Activated naive CD4-positive, alpha-beta T cell treated with anti-CD3 and anti-CD28 coated beads for 36 hours (primary cell): ENCODE results near the gene ADSS1. TPM values are rescaled to one million over a fixed set of nuclear protein-coding genes. Genes with fewer than 3 reads are reported as not detected.
"Not testable (repeated sequence)": the region's sequence is repeated elsewhere in the genome, so short reads cannot be mapped to it uniquely, and the experiment has no call there.

Source experiments
- CTCF ChIA-PET: fragments of 350-600 bp; sonication (Branson Sonifier 250); formaldehyde crosslinking; loops from one replicate; lab custom pipeline; 2021; ENCODE audit warnings: antibody characterized with exemption; lab: Charles Lee
- DNase-seq: peaks from one replicate; pipeline ENCODE4 v3.0.0-alpha.2; 2020
- H3K27ac Mint-ChIP-seq: one replicate; pipeline ENCODE4 v1.8.0; 2021; ENCODE audit warnings: mild to moderate bottlenecking, mixed read lengths
- H3K27me3 Mint-ChIP-seq: one replicate; pipeline ENCODE4 v1.8.0; 2021; ENCODE audit warnings: low read depth, mixed read lengths
- H3K36me3 Mint-ChIP-seq: one replicate; pipeline ENCODE4 v1.8.0; 2021; ENCODE audit warnings: low read depth, mixed read lengths
- H3K4me1 Mint-ChIP-seq: one replicate; pipeline ENCODE4 v1.8.0; 2021; ENCODE audit warnings: low read depth, mixed read lengths
- H3K4me3 Mint-ChIP-seq: one replicate; pipeline ENCODE4 v1.8.0; 2021; ENCODE audit warnings: mild to moderate bottlenecking, moderate library complexity, mixed read lengths
- H3K9me3 Mint-ChIP-seq: one replicate; pipeline ENCODE4 v1.8.0; 2021; ENCODE audit warnings: mixed read lengths
- intact Hi-C: fragments of 100-400 bp; cut with micrococcal nuclease; formaldehyde crosslinking; loops from one replicate; pipeline ENCODE4 v1.15.1; 2023
- total RNA-seq, 2 experiments: library from RNA; stranded (reverse); gene quantifications; one replicate each; pipeline ENCODE4 v1.2.3, GENCODE V29; 2021

The ADSS1 gene
- total RNA-seq, 2 experiments from 2014 or later: 5.1 to 5.5 TPM

DNA sequence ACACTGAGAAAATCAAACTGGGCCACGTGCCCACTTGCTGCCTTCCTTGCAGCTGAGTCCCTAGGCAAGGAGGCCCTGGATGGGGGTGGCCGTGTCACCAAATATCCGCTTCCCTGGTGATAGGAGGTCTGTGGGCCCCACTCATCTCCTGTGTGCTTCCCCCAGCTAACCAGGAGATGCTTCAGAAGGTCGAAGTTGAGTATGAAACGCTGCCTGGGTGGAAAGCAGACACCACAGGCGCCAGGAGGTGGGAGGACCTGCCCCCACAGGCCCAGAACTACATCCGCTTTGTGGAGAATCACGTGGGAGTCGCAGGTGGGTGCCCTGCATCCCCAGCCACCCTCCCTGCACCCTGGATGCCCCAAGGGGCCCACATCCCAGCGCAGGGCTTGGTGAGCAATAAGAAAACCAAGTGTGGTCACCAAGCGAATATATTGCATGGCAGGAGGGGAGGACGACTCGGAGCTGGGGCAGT, 22.1 kb downstream of the ADSS1 start:
- intact Hi-C loops: no loop called here
- Mint-ChIP-seq H3K27ac (no peak overlapping the region), H3K4me3 (no peak overlapping the region), H3K9me3 (no peaks in the 10 kb centered on the region), H3K27me3 (no peaks in the 10 kb centered on the region), H3K36me3 (no peaks in the 10 kb centered on the region), H3K4me1 (no peaks in the 10 kb centered on the region)
- no peak for DNase-seq
- CTCF ChIA-PET: no interaction called here

DNA sequence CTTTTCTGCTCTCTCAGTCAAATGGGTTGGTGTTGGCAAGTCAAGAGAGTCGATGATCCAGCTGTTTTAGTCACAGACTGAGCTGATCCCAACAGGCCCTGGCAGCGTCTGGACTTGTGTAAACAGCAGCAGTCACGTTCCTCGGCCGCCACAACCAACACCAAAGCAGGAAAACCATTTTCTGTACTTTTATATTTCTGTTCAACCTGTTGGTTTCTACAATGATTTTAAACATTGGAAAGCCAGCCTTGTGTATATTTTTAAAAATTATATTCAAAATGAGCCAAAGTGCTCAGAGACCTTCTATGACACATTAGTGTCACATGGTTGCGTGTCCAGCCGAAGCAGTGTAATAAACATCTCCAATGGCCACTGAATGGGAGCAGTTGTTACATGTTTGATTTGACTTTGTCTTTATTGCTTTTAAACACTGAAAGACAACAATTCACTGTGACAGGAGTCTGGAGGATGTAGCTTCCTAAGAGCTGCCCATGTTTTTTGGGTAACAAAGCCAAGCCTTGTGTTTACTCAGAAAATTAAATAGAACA, 23.0 kb downstream of the ADSS1 start:
- intact Hi-C loops: no loop called here
- Mint-ChIP-seq H3K27ac (no peak overlapping the region), H3K4me3 (no peak overlapping the region), H3K36me3 (no peaks in the 10 kb centered on the region), H3K27me3 (no peaks in the 10 kb centered on the region), H3K4me1 (no peaks in the 10 kb centered on the region), H3K9me3 (no peaks in the 10 kb centered on the region)
- CTCF ChIA-PET: no interaction called here
- DNase-seq: no peak

DNA sequence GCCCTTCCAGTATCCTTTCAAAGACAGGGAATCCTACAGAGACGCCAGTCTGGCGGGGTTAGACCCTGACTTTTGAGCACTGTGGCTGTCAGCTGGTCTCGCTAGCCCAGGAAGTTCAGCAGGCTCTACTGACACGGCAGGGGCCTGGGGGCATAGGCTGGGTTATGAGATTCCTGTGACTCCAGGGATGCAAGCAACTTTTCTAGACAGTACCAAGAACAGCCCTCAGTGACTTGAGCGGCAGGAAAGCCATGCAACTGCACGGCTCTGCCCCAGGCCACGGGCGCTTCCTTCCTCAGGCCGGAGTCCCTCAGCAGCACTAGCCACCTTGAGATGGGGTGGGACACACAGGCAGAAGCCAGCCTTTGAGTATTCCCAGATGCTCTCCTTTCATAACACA, 23.8 kb downstream of the ADSS1 start:
- Mint-ChIP-seq H3K27me3 (no peaks in the 10 kb centered on the region), H3K4me1 (no peaks in the 10 kb centered on the region), H3K36me3 (no peaks in the 10 kb centered on the region), H3K9me3 (no peaks in the 10 kb centered on the region), H3K4me3 (no peak overlapping the region), H3K27ac (no peak overlapping the region)
- no peak for DNase-seq
- intact Hi-C loops: no loop called here
- CTCF ChIA-PET: no interaction called here

DNA sequence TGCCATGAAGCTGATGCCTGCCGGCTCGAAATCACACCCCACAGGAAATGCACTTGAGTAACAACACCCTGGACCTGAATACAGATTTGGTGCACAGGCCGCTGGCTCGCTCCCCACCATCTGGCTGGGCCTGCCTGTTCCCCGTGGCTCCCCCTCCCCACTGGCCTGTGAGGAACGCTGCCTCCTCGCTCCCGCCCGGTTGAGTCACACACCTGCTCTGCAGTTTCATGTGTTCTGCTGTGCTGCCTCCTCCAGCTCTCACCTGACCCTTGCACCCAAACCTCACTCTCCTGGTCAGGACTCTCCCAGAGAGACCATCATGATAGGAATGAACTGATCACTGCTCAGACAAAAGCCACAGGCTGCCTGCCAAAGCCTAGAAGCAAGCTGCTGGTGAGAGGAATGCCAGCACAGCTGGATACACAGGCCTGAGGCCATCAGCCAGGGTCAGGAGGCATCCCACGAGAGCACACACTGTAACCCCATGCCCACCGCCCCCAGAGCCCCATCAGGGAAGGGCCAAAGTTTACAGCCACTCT, 25.2 kb downstream of the ADSS1 start:
- Mint-ChIP-seq H3K27me3 (no peaks in the 10 kb centered on the region), H3K36me3 (peaks cover 5% of the 10 kb centered on the region), H3K4me1 (peaks cover 6% of the 10 kb centered on the region), H3K4me3 (no peak overlapping the region), H3K9me3 (no peaks in the 10 kb centered on the region), H3K27ac (no peak overlapping the region)
- intact Hi-C loops: no loop called here
- CTCF ChIA-PET: no interaction called here
- DNase-seq: no peak

DNA sequence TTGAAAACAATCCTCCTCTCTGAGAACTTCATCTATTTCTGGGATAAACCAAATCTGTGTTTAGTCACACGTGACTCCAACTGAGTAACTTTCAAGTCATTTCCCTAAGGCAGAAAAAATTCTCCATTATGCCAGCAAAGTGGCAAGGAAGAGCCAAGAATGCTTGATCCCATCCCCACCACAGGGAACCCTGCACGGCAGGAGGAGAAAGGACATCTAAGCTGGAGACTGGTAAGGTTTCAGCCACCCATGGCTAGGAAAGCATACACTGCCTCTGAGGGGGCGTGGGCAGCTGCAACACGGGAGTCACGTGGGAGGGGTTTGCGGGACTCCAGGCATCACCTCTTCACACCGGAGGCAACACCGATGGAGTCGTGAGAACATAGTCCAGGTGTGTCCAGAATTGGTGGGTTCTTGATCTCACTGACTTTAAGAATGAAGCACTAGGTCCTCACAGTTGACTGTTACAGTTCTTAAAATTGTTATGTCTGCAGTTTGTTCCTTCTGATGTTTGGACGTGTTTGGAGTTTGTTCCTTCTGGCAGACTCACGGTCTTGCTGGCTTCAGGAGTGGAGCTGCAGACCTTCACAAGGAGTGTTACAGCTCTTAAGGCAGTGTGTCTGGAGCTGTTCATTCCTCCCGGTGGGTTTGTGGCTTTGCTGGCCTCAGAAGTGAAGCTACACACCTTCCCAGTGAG, 26.2 kb downstream of the ADSS1 start:
- Mint-ChIP-seq H3K4me1 (peaks cover 17% of the 10 kb centered on the region), H3K9me3 (no peaks in the 10 kb centered on the region), H3K4me3 (no peak overlapping the region), H3K27ac (no peak overlapping the region), H3K36me3 (peaks cover 6% of the 10 kb centered on the region), H3K27me3 (no peaks in the 10 kb centered on the region)
- intact Hi-C loops: loop anchor here (5.0 to 10.0 kb wide), 2 partner anchors 315 to 1973 kb away; partner anchors contain the start of genes GPR132 and TRAF3
- CTCF ChIA-PET: interaction anchor here (1.0 to 1.5 kb wide), 2 partner anchors 18 to 84 kb away, joined by 4 read pairs; no protein-coding TSS in a partner anchor
- no peak for DNase-seq

DNA sequence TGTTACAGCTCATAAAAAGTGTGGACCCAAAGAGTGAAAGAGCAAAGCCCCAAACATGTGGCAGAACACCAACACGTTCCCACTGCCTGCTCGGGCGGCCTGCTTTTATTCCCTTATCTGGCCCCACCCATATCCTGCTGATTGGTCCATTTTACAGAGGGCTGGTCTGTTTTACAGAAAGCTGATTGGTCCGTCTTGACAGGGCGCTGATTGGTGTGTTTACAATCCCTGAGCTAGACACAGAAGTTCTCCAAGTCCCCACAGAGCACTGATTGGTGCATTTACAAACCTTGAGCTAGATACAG, 26.7 kb downstream of the ADSS1 start:
- H3K36me3 Mint-ChIP-seq, H3K27me3 Mint-ChIP-seq, H3K9me3 Mint-ChIP-seq: not testable (repeated sequence)
- H3K27ac Mint-ChIP-seq: peak overlapping the region; percentile 38
- peak overlapping the region; percentile 41 for H3K4me3 Mint-ChIP-seq
- H3K4me1 Mint-ChIP-seq: peaks cover 20% of the 10 kb centered on the region
- intact Hi-C loops: loop anchor here (5.0 to 10.0 kb wide), 2 partner anchors 314 to 1973 kb away; partner anchors contain the start of genes GPR132 and TRAF3
- peak; percentile 37 for DNase-seq
- CTCF ChIA-PET: interaction anchor here (0.6 to 1.5 kb wide), 4 partner anchors 18 to 85 kb away, joined by 3 to 5 read pairs (median 4); no protein-coding TSS in a partner anchor

DNA sequence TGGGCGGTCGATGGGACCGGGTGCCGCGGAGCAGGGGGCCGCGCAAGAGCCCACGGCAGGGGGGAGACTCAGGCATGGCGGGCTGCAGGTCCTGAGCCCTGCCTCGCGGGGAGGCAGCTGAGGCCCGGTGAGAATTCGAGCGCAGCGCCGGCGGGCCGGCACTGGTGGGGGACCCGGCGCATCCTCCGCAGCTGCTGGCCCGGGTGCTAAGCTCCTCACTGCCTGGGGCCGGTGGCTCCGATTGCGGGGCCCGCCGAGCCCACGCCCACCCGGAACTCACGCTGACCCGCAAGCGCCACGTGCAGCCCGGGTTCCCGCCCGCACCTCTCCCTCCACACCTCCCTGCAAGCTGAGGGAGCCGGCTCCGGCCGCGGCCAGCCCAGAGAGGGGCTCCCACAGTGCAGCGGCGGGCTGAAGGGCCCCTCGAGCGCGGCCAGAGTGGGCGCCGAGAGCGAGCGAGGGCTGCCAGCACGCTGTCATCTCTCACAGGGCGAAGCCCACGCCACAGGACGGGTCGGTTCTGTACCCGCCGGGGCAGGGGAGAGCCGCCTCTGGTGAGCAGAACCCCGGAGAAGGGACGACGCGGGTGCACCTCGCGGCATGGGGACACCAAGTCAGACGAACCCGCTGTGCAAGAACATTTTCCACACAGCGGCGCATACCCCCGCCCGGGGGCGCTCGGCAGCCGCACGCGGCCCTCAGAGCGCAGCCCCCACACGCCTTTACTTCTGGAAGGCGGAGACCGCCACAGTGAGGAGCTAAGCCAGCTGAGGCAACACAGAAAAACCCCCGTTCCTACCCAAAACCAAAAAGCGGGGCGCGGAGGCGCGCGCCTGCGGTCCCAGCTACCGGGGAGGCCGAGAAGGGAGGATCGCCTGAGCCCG, 27.8 kb downstream of the ADSS1 start:
- CTCF ChIA-PET: interaction anchor here (0.6 to 3.6 kb wide), 13 partner anchors 15 to 105 kb away, joined by 3 to 20 read pairs (median 4); no protein-coding TSS in a partner anchor
- H3K27ac Mint-ChIP-seq: peak overlapping the region; percentile 88

DNA sequence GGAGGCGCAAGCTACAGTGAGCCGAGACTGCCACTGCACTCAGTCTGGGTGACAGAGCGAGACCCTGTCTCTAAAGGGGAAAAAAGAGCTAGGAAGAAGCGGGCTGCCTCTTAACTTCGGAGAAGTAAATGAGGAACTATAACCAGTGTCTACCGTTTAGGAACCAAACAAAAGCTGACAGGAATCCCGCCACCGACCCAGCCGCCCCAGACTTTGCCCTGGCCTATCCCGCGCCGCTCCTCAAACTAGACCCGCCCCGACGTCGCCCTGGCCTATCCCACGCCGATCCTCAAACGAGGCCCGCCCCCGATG, 28.4 kb downstream of the ADSS1 start:
- Mint-ChIP-seq H3K27me3 (no peaks in the 10 kb centered on the region), H3K36me3 (peaks cover 9% of the 10 kb centered on the region), H3K4me1 (peaks cover 30% of the 10 kb centered on the region), H3K27ac (peak overlapping the region; percentile 88), H3K4me3 (peak overlapping the region; percentile 91), H3K9me3 (no peaks in the 10 kb centered on the region)
- CTCF ChIA-PET: interaction anchor here (0.6 to 3.6 kb wide), 8 partner anchors 8 to 106 kb away, joined by 3 to 20 read pairs (median 4); no protein-coding TSS in a partner anchor
- intact Hi-C loops: loop anchor here (1.0 to 10.0 kb wide), 9 partner anchors 16 to 1975 kb away; partner anchors contain the start of genes ADSS1, CDCA4, GPR132 and TEDC1
- DNase-seq: no peak

More for the DNA sequence above, 27.8 kb downstream of the ADSS1 start:
- Mint-ChIP-seq H3K4me3 (peak overlapping the region; percentile 91), H3K27me3 (no peaks in the 10 kb centered on the region), H3K4me1 (peaks cover 29% of the 10 kb centered on the region), H3K9me3 (no peaks in the 10 kb centered on the region), H3K36me3 (peaks cover 6% of the 10 kb centered on the region)
- DNase-seq: no peak
- intact Hi-C loops: loop anchor here (1.0 to 10.0 kb wide), 9 partner anchors 17 to 1974 kb away; partner anchors contain the start of genes ADSS1, CDCA4, GPR132 and TEDC1

DNA sequence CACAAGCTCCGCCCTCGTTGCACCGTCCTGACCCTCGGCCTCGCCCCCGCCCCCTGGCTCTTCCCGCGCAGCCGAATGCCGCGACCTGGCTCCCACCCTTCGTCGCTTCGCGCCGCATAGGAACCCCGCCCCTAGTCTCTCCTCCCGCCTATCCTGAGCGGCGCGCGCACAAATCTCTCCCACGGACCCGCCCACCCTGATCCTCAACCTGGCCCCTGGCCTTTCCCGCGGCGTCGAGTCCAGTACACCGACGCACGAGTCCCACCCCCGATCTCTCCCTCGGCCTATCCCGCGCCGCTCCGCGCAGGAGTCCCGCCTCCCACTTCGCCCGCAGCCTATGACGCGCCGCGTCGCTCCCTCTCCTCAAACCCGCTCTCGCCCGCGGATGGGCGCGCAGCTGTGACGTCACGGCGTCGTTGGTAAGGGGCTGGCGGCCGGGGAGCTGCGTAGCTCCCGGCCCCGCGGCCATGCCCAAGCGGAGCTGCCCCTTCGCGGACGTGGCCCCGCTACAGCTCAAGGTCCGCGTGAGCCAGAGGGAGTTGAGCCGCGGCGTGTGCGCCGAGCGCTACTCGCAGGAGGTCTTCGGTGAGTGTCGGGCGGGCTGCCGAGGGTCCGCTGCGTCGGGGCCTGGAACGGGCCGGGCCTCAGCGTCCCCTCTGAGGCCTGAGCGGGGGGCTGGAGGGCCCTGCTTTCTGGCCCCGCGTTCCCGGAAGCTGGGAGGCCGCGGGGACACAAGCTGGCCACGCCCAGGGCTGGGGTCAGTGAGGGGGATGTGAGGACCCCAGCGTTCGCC, 28.9 kb downstream of the ADSS1 start, which contains the start of gene SIVA1:
Gene SIVA1 (plus strand): TSS at position 413 of the 793 bp plus-strand sequence. CDS start 55 bp downstream, at position 468.
- CTCF ChIA-PET: interaction anchor here (0.9 to 3.6 kb wide), 7 partner anchors 9 to 74 kb away, joined by 3 to 20 read pairs (median 4); no protein-coding TSS in a partner anchor
- intact Hi-C loops: loop anchor here (1.0 to 10.0 kb wide), 9 partner anchors 15 to 1976 kb away; partner anchors contain the start of genes ADSS1, CDCA4, GPR132 and TEDC1
- H3K4me3 Mint-ChIP-seq: peak within 1 kb of the TSS; percentile 91
- no peaks in the 10 kb centered on the region for H3K27me3 Mint-ChIP-seq
- no peaks in the 10 kb centered on the region for H3K9me3 Mint-ChIP-seq
- peak; percentile 100 for DNase-seq
- H3K36me3 Mint-ChIP-seq: peaks cover 12% of the 10 kb centered on the region
- H3K4me1 Mint-ChIP-seq: peaks cover 32% of the 10 kb centered on the region
- peak within 1 kb of the TSS; percentile 88 for H3K27ac Mint-ChIP-seq

DNA sequence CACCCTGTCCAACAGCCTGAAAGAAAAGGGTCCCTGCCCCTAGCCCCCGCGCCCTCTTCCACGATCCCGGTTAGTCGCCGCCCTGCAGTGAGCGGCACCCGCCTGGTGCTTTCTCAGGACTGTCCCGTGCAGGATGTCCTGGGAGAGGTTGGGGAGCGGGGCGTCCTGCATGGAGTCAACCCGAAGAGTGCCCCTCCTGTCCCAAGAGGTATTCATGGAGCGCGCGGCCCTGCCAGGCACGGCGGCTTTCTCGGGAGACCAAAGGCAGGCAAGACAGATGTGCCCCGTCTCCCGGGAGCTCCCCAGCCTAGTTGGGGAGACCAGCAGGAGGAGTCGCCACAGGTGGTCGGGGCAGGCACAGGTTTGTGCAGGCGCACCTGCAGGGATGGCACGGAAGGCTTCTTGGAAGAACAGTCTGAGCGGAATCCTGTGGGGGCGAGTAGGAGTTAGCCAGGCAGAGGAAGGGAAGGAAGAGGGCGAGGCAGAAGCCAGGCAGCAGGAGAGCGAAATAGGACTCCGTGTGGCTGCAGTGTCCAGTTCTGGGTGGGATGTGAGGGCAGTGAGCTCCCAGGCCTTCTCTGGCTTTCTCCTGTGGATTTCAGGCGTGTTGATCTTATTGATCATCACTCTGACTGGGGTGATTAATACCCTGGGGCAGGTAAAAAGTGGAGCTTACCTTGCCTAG, 29.6 kb downstream of the ADSS1 start:
- DNase-seq: peak; percentile 21
- intact Hi-C loops: loop anchor here (2.0 to 10.0 kb wide), 4 partner anchors 47 to 1976 kb away; partner anchors contain the start of genes GPR132, TRAF3 and ZBTB42
- peak overlapping the region; percentile 69 for H3K27ac Mint-ChIP-seq
- H3K9me3 Mint-ChIP-seq: no peaks in the 10 kb centered on the region
- H3K4me1 Mint-ChIP-seq: peaks cover 32% of the 10 kb centered on the region
- CTCF ChIA-PET: interaction anchor here (1.3 to 3.6 kb wide), 5 partner anchors 9 to 73 kb away, joined by 3 to 20 read pairs (median 5); no protein-coding TSS in a partner anchor
- H3K27me3 Mint-ChIP-seq: no peaks in the 10 kb centered on the region
- peaks cover 12% of the 10 kb centered on the region for H3K36me3 Mint-ChIP-seq
- peak overlapping the region; percentile 91 for H3K4me3 Mint-ChIP-seq
